ENCODE measurements around the gene HCRTR1. TPM values are rescaled to one million over a fixed set of nuclear protein-coding genes. Genes with fewer than 3 reads are reported as not detected.

HCRTR1 gene
- total RNA-seq, 1 experiment from 2014 or later: not detected

DNA sequence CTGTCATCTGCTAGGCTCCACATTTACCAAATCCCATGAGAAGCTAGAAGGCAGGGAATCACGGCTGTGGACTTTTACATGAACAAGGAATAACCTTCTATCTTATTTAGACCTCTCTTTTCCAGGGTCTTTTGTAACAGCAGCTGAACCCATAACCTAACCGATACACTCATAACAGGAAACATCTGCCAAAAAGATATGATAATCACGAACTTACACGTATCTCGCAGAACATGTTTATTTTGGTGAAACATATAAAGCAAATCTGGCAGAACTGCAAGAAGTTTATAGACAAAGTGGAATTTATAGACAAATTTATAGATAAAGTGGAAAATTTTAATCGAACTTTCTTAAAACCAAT, 20.8 kb upstream of the HCRTR1 start:
- DNase-seq (ENCODE audit: low read depth): no peak

DNA sequence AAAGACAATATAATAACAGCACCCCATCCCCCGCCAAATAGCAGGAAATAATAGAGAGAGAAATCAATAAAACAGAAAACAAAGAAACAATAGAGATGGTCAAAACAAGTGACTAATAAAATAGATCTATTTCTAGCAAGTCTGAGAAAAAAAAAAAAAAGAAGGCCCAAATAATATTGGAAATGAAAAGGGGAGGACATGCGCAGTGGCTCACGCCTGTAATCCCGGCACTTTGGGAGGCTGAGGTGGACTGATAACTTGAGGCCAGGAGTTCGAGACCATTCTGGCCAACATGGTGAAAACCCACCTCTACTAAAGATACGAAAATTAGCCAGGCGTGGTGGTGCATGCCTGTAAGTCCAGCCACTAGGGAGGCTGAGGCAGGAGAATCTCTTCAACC, 18.5 kb upstream of the HCRTR1 start:
- DNase-seq (ENCODE audit: low read depth): no peak

DNA sequence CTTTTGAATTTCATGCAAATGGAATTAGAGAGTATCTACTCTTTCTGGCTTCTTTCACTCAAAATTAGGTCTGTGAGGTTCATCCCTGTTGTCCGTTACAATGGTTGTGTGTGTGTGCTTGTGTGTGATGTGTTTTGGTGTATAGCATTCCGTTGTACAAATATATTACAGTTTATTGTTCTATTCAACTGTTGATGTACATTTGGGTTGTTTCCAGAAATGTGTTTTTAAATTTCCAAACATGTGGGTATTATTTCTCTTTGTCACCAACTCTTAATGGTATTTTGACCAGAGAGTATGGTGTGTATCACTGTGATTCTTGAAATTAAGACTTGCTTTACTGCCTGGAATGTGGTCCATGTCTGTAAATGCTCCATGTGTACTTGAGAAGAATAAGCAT, 16.8 kb upstream of the HCRTR1 start:
- DNase-seq (ENCODE audit: low read depth): no peak

DNA sequence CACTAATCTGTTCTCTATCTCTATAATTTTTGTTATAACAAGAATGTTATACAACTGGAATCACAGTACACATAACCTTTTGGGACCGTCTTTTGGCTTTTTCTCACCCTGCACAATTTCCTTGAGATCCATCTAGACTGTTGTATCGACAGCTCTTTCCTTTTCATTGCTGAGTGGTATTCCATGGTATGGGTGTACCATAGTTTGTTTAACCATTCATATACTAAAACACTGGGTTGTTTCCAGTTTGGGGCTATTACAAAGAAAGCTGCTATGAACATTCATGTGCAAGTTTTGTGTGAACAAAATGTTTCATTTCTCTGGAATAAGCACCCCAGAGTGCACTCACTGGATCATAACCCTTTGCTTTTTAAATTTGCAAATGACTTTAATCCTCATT, 15.4 kb upstream of the HCRTR1 start:
- DNase-seq (ENCODE audit: low read depth): no peak

DNA sequence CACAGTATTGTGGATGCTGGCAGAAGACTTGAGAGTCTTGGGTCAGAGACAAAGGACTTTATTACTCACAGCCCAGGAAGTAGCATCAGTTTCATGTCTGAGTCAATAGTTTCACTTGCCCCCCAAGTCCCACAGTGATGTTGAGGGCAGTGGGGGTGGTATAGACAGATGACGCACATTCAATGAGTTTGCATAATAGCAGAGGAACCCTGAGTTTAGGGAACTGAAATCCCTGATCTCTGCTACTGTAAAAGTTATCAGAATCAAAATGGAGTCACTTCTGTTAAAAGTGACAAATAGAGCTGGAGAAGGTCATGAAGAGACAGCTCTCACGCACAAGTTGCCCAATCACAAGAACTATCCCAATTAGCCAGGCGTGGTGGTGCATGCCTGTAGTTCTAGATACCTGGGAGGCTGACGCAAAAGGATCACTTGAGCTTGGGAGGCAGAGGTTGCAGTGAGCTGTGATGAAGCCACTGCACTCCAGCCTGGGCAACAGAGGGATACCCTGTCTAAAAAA, 11.5 kb upstream of the HCRTR1 start:
- DNase-seq (ENCODE audit: low read depth): peak; percentile 87

DNA sequence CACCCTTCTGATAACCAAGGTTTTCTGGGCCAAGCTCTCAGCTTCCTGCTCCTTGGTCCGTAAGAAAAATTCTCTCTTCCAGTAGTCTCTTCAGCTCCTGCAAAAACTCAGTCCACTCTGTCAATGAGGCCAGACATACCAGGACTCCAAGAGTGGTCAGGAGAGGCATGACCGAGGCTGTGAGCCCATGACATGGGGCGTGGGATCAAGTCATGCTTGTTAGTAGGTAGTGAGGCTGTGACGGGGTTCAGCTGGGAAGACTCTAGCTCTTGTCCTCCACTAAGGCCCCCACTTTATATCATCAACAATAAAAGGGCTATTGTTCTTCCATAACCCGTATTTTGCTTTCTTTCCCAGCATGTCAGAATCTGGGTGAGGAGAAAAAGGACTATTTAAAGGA, 10.1 kb upstream of the HCRTR1 start:
- DNase-seq (ENCODE audit: low read depth): no peak

DNA sequence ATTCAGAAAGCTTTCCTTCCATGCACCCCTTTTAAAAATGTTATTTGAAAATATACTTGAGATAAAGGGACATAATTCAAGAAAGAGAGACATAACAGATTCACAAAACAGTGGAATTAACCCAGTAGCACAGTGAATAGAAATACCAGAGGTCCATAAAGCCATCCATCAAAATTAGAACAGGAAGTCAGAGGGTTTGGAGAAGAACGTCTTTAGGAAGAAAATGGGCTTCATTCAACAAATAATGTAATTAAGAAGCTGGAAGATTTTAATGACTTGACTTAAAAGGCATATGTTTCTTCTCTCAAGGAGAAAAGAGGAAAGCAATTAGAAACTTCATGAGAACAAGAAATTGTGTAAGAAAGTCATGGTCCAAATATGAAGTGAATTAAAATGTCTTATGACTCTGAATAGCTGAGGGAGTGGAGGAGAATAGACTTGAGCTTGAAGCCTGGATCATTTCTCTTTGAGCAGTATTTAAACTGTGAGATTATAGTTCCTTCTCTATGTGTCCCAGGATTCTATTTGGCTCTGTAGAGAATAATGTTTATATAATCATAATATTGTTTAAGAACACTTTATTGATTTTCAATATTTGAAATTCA, 7.9 kb upstream of the HCRTR1 start:
- no peak for DNase-seq (ENCODE audit: low read depth)

DNA sequence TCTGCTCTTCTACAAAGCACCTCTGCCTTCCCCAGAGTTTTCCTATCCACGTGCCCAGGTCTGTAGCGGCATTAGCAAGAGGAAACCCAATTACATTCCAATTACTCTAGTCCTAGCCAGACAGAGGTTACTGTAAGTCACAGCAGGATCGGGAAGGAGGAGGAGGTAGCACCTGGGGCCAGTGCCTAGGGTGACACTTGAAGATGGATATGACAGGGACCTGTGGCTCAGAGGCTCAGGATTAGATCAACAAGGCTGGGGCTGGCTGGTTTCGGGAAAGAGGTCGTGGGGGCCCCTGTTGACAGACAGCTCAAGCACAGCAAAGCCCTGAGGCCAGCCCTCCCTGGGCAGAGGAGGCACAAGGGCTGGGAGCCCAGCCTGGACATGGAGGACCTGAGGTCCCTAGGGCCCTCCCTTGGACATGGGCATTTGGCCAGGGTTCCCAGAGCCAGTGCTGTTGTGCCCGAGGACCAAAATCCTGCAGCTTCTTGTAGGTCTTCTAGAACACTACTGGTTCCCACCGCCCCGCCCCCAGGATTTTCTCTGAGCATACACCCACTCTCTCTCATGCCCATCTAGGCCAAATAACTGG, 3.0 kb upstream of the HCRTR1 start:
- no peak for DNase-seq (ENCODE audit: low read depth)

DNA sequence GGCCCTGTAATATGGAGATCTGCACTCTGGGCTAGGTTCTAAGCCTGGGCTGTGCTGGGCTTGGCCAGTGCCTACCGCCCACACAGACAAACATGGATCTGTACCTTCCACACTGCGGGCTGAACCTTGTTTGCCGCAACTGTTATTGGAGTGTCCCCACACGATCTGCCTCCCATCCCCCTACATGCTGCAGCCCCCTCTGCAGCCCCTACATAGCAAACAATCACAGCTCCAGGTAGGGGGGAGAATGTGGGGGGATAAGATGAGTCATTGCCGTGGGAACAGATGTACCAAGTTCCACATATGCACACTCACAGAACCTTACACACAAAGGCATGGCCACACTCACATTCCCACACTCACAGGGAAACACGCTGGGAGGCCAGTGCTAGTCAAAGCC, 2.1 kb upstream of the HCRTR1 start:
- no peak for DNase-seq (ENCODE audit: low read depth)

DNA sequence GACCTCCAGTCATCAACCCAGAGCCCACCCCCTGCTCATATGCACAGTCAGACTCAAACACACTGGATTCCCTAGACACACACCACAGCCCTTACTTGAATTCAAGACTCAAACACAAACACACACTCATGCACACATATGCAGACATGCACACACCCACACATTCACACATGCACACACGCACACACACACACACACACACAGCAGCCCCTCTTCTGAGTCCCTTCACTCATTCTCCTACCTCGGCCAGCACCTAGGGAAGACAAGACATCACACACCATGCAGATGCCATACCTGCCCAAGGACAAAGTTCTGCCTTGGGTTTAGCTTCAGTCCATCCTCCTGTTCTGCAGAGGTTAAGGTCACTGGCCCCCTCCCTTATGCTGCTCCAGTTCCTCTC, 1.6 kb upstream of the HCRTR1 start:
- no peak for DNase-seq (ENCODE audit: low read depth)

DNA sequence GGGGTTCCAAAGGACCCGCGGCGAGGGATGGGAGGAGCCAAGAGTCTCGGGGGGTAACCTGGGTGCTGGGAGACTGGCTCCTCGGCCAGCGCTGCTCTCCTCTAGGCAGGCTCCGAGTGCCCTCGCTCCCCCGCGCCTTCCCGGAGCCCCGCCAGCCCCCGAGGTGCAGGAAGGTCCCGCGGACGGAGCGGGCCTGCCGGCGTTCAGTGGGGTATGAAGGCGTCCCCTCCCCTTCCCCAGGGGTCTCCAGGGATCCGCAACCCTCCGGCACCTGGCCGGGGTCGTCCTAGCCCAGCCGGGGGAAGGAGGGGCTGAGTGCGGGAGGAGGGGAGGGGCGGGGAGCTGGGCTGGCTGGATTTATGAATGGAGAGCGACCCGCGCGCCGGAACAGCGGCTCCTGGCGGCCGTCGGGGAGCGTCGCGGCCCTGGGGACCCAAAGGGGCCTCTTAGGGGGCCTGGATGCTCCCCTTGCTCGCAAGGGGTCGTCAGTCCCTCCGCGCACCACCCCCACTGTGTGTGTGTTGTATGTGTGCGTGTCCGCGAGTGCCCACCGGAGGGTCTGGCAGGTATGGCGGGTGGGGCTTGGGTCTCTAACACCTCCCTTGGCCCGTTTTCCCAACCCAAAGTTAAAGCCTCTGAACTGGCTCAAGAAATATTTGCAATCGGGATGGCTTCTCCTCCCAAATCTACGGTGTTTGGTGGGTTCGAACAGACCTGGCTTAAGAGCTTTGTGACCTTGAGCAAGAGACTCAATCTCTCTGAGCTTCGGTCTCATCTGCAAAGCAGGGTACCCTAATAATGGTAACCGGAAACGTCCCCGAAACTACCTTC, 642 bp downstream of the HCRTR1 start:
- DNase-seq (ENCODE audit: low read depth): peak; percentile 38

DNA sequence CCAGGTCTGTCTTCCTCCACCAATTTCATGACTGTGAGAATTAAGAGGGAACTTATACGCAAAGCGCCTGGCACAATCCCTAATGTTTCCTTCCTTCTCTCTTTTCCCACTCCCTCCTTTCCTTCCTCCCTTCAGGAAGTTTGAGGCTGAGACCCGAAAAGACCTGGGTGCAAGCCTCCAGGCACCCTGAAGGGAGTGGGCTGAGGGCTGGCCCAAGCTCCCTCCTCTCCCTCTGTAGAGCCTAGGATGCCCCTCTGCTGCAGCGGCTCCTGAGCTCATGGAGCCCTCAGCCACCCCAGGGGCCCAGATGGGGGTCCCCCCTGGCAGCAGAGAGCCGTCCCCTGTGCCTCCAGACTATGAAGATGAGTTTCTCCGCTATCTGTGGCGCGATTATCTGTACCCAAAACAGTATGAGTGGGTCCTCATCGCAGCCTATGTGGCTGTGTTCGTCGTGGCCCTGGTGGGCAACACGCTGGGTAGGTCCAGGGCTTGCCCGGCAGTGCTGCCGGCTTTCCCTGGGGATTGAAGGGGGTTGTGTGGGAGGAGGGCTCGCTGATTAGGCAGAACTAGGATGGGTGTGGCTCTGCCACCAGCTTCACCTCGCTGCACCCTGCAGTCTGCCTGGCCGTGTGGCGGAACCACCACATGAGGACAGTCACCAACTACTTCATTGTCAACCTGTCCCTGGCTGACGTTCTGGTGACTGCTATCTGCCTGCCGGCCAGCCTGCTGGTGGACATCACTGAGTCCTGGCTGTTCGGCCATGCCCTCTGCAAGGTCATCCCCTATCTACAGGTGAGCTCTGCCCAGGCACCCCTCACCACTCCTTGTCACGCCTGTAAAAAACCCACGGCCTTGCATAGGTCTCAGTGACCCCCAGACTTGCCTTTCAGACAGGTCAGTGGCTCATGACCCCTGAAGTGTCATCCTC, 1.7 kb downstream of the HCRTR1 start:
- DNase-seq (ENCODE audit: low read depth): no peak

DNA sequence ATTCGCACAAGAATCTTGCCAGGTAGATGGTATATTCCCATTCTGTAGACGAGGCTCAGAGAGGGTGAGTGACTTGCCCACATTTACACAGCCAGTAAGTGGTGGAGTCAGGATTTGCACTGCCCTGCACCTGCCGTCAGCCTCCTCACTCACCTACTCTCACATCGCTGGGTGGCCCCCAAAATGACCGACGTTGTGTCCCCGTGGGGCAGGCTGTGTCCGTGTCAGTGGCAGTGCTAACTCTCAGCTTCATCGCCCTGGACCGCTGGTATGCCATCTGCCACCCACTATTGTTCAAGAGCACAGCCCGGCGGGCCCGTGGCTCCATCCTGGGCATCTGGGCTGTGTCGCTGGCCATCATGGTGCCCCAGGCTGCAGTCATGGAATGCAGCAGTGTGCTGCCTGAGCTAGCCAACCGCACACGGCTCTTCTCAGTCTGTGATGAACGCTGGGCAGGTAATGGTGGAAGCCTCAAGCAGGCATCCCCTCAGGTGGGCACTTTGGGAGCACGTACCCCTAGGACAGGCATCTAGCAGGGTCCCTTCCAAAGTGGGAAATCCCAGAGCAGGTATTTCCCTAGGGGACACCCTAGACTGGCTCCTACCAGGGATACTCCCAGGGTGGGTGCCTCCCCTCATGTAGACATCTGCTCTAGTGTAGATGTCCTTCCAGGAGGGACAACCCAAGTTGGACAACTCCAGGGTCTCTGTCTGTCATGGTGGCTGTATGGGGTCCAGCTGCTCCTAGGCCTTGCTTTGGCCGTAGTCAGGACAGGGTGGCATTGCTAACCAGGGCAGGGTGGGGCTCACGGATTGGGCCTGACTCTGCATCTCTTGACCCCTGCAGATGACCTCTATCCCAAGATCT, 3.4 kb downstream of the HCRTR1 start:
- DNase-seq (ENCODE audit: low read depth): no peak

DNA sequence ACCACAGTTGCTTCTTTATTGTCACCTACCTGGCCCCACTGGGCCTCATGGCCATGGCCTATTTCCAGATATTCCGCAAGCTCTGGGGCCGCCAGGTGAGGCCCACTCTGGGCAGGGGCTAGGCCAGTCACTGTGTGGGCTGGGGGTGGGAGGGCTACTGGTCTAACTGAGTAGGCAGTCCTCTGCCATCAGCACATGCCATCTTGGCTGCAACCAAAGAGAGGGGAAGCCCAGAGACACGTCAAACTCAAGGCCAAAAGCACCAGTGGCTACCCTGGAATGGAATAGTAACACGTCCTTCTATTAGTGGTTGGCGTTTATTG, 4.0 kb downstream of the HCRTR1 start:
- no peak for DNase-seq (ENCODE audit: low read depth)

DNA sequence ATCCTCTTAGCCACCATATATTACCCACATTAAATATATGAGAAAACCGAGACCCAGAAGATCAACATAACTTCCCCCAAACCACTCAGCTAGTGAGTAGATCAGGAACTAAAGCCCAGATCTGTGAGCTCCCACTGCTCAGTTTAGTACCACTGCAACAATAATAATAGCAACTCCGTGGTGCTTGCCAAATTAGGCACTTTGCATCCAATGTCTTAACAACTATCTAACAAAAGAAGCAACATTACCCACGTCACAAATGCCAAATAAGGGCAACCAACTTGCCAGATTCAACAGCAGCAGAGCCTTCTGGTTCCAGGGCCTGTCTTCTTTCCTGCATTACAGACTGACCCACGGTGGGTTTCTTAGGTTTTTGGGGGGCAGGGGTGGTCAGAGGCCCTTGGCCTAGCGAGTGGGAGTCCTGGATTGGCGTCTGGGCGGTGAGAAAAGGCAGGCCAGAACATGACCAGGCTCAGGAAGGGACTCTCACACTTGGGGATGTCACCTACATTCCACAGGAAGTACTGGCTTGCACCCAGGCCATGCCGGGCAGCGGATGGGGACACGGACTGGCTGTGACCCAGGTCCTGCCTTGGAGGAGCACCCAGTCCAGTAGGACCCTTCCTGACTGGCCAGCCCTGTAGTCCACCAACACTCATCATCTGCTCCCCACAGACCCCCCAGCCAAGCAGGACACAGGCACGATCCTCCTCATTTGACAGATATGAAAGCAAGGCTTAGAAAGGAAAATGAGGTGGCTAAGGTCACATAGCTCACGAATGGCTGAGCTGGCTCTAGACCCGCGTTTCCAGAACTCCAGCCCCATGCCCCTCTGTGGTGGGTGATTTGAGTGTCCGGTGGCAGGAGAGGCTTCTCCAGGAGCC, 4.6 kb downstream of the HCRTR1 start:
- no peak for DNase-seq (ENCODE audit: low read depth)

DNA sequence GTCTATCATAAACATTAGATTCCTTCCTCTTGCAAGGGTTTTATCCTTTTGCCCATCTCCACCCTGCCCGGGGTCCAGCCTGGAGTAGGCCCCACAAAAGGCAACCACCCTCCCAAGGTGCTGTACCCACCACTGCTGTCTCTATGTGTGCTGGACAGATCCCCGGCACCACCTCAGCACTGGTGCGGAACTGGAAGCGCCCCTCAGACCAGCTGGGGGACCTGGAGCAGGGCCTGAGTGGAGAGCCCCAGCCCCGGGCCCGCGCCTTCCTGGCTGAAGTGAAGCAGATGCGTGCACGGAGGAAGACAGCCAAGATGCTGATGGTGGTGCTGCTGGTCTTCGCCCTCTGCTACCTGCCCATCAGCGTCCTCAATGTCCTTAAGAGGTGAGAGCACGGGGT, 5.9 kb downstream of the HCRTR1 start:
- no peak for DNase-seq (ENCODE audit: low read depth)

DNA sequence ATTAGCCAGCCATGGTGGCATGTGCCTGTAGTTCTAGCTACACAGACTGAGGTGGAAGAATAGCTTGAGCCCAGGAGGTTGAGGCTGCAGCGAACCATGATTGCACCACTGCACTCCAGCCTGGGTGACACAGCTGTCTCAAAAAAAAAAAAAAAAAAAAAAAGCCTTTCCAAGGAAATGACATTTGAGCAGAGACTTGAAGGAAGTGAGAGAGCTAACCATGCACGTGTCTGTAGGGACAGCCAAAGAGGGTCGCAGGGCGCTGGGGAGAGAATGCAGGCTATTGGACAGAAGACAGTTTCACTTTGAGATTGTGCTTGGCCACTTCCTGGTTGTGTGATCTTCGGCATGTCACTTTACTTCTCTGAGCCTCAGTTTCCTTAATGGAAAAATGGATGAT, 6.8 kb downstream of the HCRTR1 start:
- DNase-seq (ENCODE audit: low read depth): no peak

DNA sequence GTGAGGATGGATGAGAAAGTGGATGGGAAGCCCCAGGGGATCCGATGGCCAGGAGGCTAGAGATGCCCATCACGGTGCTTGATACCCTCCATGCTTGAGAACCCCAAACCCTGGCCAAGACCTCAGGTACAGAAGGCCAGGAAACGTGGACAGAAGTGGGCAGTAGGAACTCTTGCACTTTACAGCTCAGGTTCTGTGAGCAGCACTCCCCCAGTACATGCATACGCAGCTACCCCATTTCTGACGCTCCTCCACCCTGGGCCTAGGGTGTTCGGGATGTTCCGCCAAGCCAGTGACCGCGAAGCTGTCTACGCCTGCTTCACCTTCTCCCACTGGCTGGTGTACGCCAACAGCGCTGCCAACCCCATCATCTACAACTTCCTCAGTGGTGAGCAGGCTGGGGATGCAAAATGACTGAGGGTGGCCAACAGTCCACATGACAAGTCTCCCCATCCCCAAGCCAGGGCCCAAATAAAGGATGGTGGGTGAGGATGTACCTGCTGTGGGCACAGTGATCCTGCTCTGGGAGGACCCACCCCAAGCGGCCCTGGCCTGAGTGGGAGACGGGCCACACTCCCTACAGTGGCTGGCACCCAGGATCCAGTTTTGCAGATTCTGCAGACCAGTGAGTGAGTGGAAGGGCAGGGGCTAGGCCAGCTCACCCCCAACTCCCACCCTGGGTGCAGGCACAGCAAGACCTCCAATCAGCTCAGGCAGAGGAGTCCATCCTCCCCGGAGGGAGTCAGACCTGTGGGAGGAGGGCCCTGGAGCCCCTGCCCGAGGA, 7.4 kb downstream of the HCRTR1 start:
- DNase-seq (ENCODE audit: low read depth): no peak
